Spleen (tissue), 7 donors: ENCODE data around the gene COL4A2.

Source experiments
- CTCF ChIP-seq, 11 experiments: fragments of 200-600 bp in 7 of 11; fragments of 450-650 bp in 4 of 11; sonication (generic) in 4 of 11; IDR thresholded peaks in 8 of 11; conservative IDR thresholded peaks in 3 of 11; 1 replicate in 7 of 11; 2 replicates in 4 of 11; pipeline versions ENCODE4 v1.4.0 to v1.8.0; 2016 to 2021; ENCODE audit warnings: antibody characterized with exemption in 11 of 11, inconsistent platforms in 4 of 11, mild to moderate bottlenecking in 1 of 11
- POLR2AphosphoS5 ChIP-seq, 3 donors: sonication (generic); formaldehyde crosslinking; IDR thresholded peaks; one replicate each; pipeline ENCODE4 v1.5.1; 2017; ENCODE audit warnings: antibody characterized with exemption in 3 of 3
- donor health status: DM: no; HTN: no; CAD: no; lungs with moderate emphysema.
- donor health status: DM: no; HTN: no; CAD: no.
- donor health status: DM: no; HTN: no; CAD: no.

DNA sequence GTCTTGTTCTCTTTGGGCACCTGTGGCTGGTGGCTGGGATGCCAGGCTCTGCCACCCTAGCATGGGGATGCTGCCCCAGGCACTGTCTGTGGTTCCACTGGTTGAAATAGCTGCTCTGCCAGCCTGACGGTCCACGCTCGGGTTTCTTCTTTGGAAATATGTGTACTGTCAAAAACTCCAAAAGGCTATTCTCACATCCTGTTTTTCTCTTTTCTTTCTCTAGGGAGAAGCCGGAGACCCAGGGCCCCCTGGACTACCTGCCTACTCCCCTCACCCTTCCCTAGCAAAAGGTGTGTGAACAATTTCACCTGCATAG is 139.4 kb downstream of the COL4A2 start:
- TF ChIP-seq CTCF (IDR thresholded peaks at IDR 0.05 in 8 of 11, conservative IDR thresholded peaks at IDR 0.05 in 3 of 11): no peak
- TF ChIP-seq POLR2AphosphoS5 (IDR thresholded peaks at IDR 0.05): no peak
